Hepatocyte (in vitro differentiated cells): ENCODE data around the gene GNAT2. TPM values are rescaled to one million over a fixed set of nuclear protein-coding genes. Genes with fewer than 3 reads are reported as not detected.

Experiments used
- DNase-seq: peaks from one replicate; pipeline ENCODE4 v3.0.0-alpha.2; 2016; ENCODE audit warnings: low spot score
- H2AFZ ChIP-seq: fragments of 200-600 bp; sonication (generic); 2 replicates; pipeline ENCODE4 v1.6.0; 2016; ENCODE audit warnings: antibody characterized with exemption, mild to moderate bottlenecking
- H3K27ac ChIP-seq: fragments of 200-600 bp; sonication (generic); 2 replicates; pipeline ENCODE4 v1.5.1; 2016; ENCODE audit warnings: mild to moderate bottlenecking
- H3K27me3 ChIP-seq: fragments of 200-600 bp; sonication (generic); 2 replicates; pipeline ENCODE4 v1.6.1; 2016
- H3K36me3 ChIP-seq: fragments of 200-600 bp; sonication (generic); replicated peaks from 2 replicates; pipeline ENCODE4 v1.5.1; 2016; ENCODE audit warnings: low read depth; ENCODE audit not compliant: insufficient read depth
- H3K4me1 ChIP-seq: fragments of 200-600 bp; sonication (generic); 2 replicates; pipeline ENCODE4 v1.5.1; 2016; ENCODE audit warnings: mild to moderate bottlenecking, moderate library complexity; ENCODE audit not compliant: insufficient read depth
- H3K4me2 ChIP-seq: fragments of 200-600 bp; sonication (generic); 2 replicates; pipeline ENCODE4 v1.6.0; 2016
- H3K4me3 ChIP-seq: fragments of 200-600 bp; sonication (generic); 2 replicates; pipeline ENCODE4 v1.5.1; 2016; ENCODE audit warnings: mild to moderate bottlenecking
- H3K79me2 ChIP-seq: fragments of 200-600 bp; sonication (generic); 2 replicates; pipeline ENCODE4 v1.6.0; 2017; ENCODE audit warnings: mild to moderate bottlenecking
- H3K9me2 ChIP-seq: fragments of 200-600 bp; sonication (generic); replicated peaks from 2 replicates; pipeline ENCODE4 v1.6.0; 2017; ENCODE audit warnings: mild to moderate bottlenecking; ENCODE audit not compliant: insufficient read depth
- H3K9me3 ChIP-seq: fragments of 200-600 bp; sonication (generic); 2 replicates; pipeline ENCODE4 v1.5.1; 2016; ENCODE audit warnings: low read depth, mild to moderate bottlenecking
- H4K20me1 ChIP-seq: fragments of 200-600 bp; sonication (generic); 2 replicates; pipeline ENCODE4 v1.6.0; 2016; ENCODE audit warnings: mild to moderate bottlenecking; ENCODE audit not compliant: insufficient read depth, poor library complexity, severe bottlenecking
- EZH2 ChIP-seq: fragments of 200-600 bp; sonication (generic); IDR thresholded peaks from 2 replicates; pipeline ENCODE4 v1.6.1; 2016; ENCODE audit warnings: antibody characterized with exemption, mild to moderate bottlenecking, borderline replicate concordance
- EZH2phosphoT487 ChIP-seq: fragments of 200-600 bp; sonication (generic); IDR thresholded peaks from one replicate; pipeline ENCODE4 v1.6.1; 2018; ENCODE audit warnings: antibody characterized with exemption, mild to moderate bottlenecking, low read depth, moderate library complexity; ENCODE audit not compliant: unreplicated experiment, severe bottlenecking
- WGBS: methylation state at CpG from one replicate; pipeline ENCODE4 v1.1.6; 2016; ENCODE audit warnings: low lambda C conversion rate; ENCODE audit errors: missing lambda C conversion rate; 5-methylcytosine and 5-hydroxymethylcytosine counted together
- microRNA counts: library from miRNA; unstranded; fragments of <30 nt; microRNA quantifications from one replicate; lab custom pipeline; 2017
- polyA plus RNA-seq: library from polyadenylated mRNA; unstranded; fragments of >200 nt; fragmentation: Nextera tagmentation; extraction: Ambion mirVana; gene quantifications from 2 replicates; pipeline ENCODE4 v1.2.1, GENCODE V29; 2016
- small RNA-seq: library from RNA; depleted of rRNA; stranded (forward); fragments of <200 nt; gene quantifications from one replicate; pipeline ENCODE3, GENCODE V24; 2014
- total RNA-seq: library from RNA; depleted of rRNA; stranded (reverse); fragments of >200 nt; gene quantifications from 2 replicates; pipeline ENCODE4 v1.2.3, GENCODE V29; 2014
- TF ChIP-seq, protein P1 (sequence below): fragments of 200-600 bp; sonication (generic); IDR thresholded peaks from 2 replicates; pipeline ENCODE4 v1.5.1; 2016; ENCODE audit warnings: antibody characterized with exemption, mild to moderate bottlenecking; ENCODE audit not compliant: poor library complexity

The GNAT2 gene
- total and polyA plus RNA-seq, 2 experiments from 2014 or later = 0.18 TPM; not detected in 1

DNA sequence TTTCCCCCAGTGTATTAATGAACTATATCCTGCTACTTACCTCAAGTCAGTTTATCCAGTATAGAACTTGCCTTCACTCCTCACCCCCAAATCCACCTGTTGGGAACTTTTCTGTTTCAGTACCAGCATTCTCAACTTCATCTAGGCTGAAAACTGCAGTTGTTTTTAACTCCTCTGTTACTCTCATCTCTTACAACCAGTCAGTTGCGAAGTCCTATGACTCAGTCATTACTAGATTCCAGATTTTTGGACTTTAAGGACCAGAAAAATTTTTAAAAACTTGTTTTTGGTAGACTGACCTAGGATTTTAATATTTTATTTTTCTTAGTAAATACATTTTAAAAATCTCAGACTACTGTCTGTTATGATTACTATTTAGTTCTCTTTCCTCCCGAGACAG is 62.9 kb downstream of the GNAT2 start:
- H3K9me2 ChIP-seq = no peaks in the 10 kb centered on the region
- no peak for DNase-seq
- H3K36me3 ChIP-seq = no peaks in the 10 kb centered on the region
- H4K20me1 ChIP-seq = peaks cover 98% of the 10 kb centered on the region
- peaks cover 8% of the 10 kb centered on the region for H3K4me1 ChIP-seq
- no peak overlapping the region for H2AFZ ChIP-seq
- 95% methylated on average over 2 of the region's 2 CpGs for WGBS
- TF ChIP-seq, protein P1, sequence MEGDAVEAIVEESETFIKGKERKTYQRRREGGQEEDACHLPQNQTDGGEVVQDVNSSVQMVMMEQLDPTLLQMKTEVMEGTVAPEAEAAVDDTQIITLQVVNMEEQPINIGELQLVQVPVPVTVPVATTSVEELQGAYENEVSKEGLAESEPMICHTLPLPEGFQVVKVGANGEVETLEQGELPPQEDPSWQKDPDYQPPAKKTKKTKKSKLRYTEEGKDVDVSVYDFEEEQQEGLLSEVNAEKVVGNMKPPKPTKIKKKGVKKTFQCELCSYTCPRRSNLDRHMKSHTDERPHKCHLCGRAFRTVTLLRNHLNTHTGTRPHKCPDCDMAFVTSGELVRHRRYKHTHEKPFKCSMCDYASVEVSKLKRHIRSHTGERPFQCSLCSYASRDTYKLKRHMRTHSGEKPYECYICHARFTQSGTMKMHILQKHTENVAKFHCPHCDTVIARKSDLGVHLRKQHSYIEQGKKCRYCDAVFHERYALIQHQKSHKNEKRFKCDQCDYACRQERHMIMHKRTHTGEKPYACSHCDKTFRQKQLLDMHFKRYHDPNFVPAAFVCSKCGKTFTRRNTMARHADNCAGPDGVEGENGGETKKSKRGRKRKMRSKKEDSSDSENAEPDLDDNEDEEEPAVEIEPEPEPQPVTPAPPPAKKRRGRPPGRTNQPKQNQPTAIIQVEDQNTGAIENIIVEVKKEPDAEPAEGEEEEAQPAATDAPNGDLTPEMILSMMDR = no peak
- no peak for TF ChIP-seq EZH2
- no peak for TF ChIP-seq EZH2phosphoT487
- no peak overlapping the region for H3K27ac ChIP-seq
- H3K79me2 ChIP-seq = peaks cover 100% of the 10 kb centered on the region
- no peaks in the 10 kb centered on the region for H3K27me3 ChIP-seq
- H3K4me2 ChIP-seq = no peak overlapping the region
- H3K9me3 ChIP-seq = no peaks in the 10 kb centered on the region
- no peak overlapping the region for H3K4me3 ChIP-seq

MicroRNAs within 50 kb of the gene (microRNA counts, 767-probe panel; counts per million panel counts)
- 7,674 counts per million, percentile 47 among the panel's probes with 10 or more counts for microRNA hsa-miR-197-3p (lab: Ali Mortazavi, UCI)

Small RNA genes lying within 50 kb of the gene (small RNA-seq; reads per million reads assigned to genes)
- gene RNU6V = not detected

Other genes with a start within 250 kb of the GNAT2 start
- gene SORT1, start 221.7 kb downstream of the GNAT2 start, total RNA-seq = 59.3 and 66.3 TPM in 2 replicates
- gene SORT1, start 221.7 kb downstream of the GNAT2 start, polyA plus RNA-seq = 34.4 and 43.7 TPM in 2 replicates
- gene PSMA5, start 193.2 kb downstream of the GNAT2 start, total RNA-seq = 50.5 and 64.4 TPM in 2 replicates
- gene PSMA5, start 193.2 kb downstream of the GNAT2 start, polyA plus RNA-seq = 83.1 and 90.1 TPM in 2 replicates
- 2.0 and 2.1 TPM in 2 replicates for gene SYPL2, start 153.1 kb downstream of the GNAT2 start, total RNA-seq
- gene SYPL2, start 153.1 kb downstream of the GNAT2 start, polyA plus RNA-seq = 3.0 TPM in 2 replicates
- 5.1 and 6.6 TPM in 2 replicates for gene ATXN7L2, start 135.7 kb downstream of the GNAT2 start, total RNA-seq
- gene ATXN7L2, start 135.7 kb downstream of the GNAT2 start, polyA plus RNA-seq = 5.3 and 9.3 TPM in 2 replicates
- 6.0 and 6.5 TPM in 2 replicates for gene CYB561D1, start 125.5 kb downstream of the GNAT2 start, total RNA-seq
- gene CYB561D1, start 125.5 kb downstream of the GNAT2 start, polyA plus RNA-seq = 4.8 and 5.2 TPM in 2 replicates
- 4.1 and 4.4 TPM in 2 replicates for gene AMIGO1, start 109.9 kb downstream of the GNAT2 start, total RNA-seq
- gene AMIGO1, start 109.9 kb downstream of the GNAT2 start, polyA plus RNA-seq = 2.0 and 2.6 TPM in 2 replicates
- 0.50 TPM in 1 of 2 replicates, not detected in the other for gene GPR61, start 79.7 kb downstream of the GNAT2 start, total RNA-seq
- gene GPR61, start 79.7 kb downstream of the GNAT2 start, polyA plus RNA-seq = 0.88 and 1.1 TPM in 2 replicates
- 10.9 and 11.5 TPM in 2 replicates for gene GNAI3, start 71.0 kb downstream of the GNAT2 start, total RNA-seq
- 8.1 and 8.9 TPM in 2 replicates for gene GNAI3, start 71.0 kb downstream of the GNAT2 start, polyA plus RNA-seq
- 63.1 and 81.9 TPM in 2 replicates for gene AMPD2, start 221 bp upstream of the GNAT2 start, total RNA-seq
- 80.9 and 101 TPM in 2 replicates for gene AMPD2, start 221 bp upstream of the GNAT2 start, polyA plus RNA-seq
- gene GSTM4, start 36.5 kb upstream of the GNAT2 start, total RNA-seq = 64.5 and 99.9 TPM in 2 replicates
- gene GSTM4, start 36.5 kb upstream of the GNAT2 start, polyA plus RNA-seq = 97.4 and 116 TPM in 2 replicates
- gene GSTM2, start 48.4 kb upstream of the GNAT2 start, total RNA-seq = 46.5 and 48.7 TPM in 2 replicates
- 91.4 and 106 TPM in 2 replicates for gene GSTM2, start 48.4 kb upstream of the GNAT2 start, polyA plus RNA-seq
- 19.9 and 21.1 TPM in 2 replicates for gene GSTM1, start 68.2 kb upstream of the GNAT2 start, total RNA-seq
- gene GSTM1, start 68.2 kb upstream of the GNAT2 start, polyA plus RNA-seq = 44.3 and 47.4 TPM in 2 replicates
- 0.12 and 3.0 TPM in 2 replicates for gene GSTM5, start 92.6 kb upstream of the GNAT2 start, total RNA-seq
- gene GSTM5, start 92.6 kb upstream of the GNAT2 start, polyA plus RNA-seq = 1.2 and 1.6 TPM in 2 replicates
- 297 and 337 TPM in 2 replicates for gene GSTM3, start 121.4 kb upstream of the GNAT2 start, total RNA-seq
- 905 and 962 TPM in 2 replicates for gene GSTM3, start 121.4 kb upstream of the GNAT2 start, polyA plus RNA-seq
- gene EPS8L3, start 144.3 kb upstream of the GNAT2 start, total RNA-seq = 40.2 and 48.1 TPM in 2 replicates
- 97.3 and 105 TPM in 2 replicates for gene EPS8L3, start 144.3 kb upstream of the GNAT2 start, polyA plus RNA-seq